ENCODE data around the gene MS4A5. TPM values are rescaled to one million over a fixed set of nuclear protein-coding genes. Genes with fewer than 3 reads are reported as not detected.

MS4A5 gene
- total RNA-seq, 1 experiment from 2014 or later = not detected

DNA sequence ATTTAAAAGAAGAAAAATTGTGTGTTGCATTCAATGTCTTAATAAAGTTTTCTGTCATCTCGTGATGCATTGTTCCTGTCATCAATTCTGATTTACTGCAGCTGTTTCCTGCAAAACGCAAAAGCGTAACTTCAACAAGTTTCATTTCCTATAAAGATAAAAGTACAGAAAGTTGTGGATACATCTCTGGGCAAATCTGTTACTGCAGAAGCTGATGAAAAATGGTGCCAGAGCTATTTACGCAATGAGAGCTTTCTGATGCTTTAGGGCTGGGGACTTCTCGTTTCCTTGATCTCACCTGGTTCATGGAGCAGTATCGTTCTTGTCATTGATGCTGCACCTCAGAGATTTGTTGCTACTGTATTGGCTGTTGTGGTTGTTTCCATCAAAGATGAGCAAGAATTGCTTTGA, 47.7 kb downstream of the MS4A5 start:
- DNase-seq (ENCODE audit: low spot score) (no peak), ATAC-seq (no peak)
- Mint-ChIP-seq H3K9me3 (no peaks in the 10 kb centered on the region), H3K4me3 (no peak overlapping the region), H3K27ac (no peak overlapping the region), H3K4me1 (no peaks in the 10 kb centered on the region), H3K36me3 (0 out of 2 replicates have a peak, but pooled peaks cover 3% of the 10 kb centered on the region), H3K27me3 (ENCODE audit: low read depth) (no peaks in the 10 kb centered on the region)
- TF ChIP-seq, protein P1, sequence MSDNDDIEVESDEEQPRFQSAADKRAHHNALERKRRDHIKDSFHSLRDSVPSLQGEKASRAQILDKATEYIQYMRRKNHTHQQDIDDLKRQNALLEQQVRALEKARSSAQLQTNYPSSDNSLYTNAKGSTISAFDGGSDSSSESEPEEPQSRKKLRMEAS (CRISPR knock-in tag; IDR thresholded peaks at IDR 0.05) = no peak
- TF ChIP-seq ESRRA (CRISPR knock-in tag; IDR thresholded peaks at IDR 0.05; ENCODE audit: borderline replicate concordance) = no peak
- no peak for TF ChIP-seq GABPB1 (CRISPR knock-in tag; IDR thresholded peaks at IDR 0.05)
- TF ChIP-seq ZNF317 (CRISPR knock-in tag; IDR thresholded peaks at IDR 0.05; ENCODE audit: borderline replicate concordance, low read depth) = no peak
- TF ChIP-seq CREM (CRISPR knock-in tag; IDR thresholded peaks at IDR 0.05) = no peak
- no peak for TF ChIP-seq ZNF138 (CRISPR knock-in tag; conservative IDR thresholded peaks at IDR 0.05)
- TF ChIP-seq, protein P2, sequence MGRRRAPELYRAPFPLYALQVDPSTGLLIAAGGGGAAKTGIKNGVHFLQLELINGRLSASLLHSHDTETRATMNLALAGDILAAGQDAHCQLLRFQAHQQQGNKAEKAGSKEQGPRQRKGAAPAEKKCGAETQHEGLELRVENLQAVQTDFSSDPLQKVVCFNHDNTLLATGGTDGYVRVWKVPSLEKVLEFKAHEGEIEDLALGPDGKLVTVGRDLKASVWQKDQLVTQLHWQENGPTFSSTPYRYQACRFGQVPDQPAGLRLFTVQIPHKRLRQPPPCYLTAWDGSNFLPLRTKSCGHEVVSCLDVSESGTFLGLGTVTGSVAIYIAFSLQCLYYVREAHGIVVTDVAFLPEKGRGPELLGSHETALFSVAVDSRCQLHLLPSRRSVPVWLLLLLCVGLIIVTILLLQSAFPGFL (CRISPR knock-in tag; IDR thresholded peaks at IDR 0.05; ENCODE audit: borderline replicate concordance) = no peak
- TF ChIP-seq, protein P3, sequence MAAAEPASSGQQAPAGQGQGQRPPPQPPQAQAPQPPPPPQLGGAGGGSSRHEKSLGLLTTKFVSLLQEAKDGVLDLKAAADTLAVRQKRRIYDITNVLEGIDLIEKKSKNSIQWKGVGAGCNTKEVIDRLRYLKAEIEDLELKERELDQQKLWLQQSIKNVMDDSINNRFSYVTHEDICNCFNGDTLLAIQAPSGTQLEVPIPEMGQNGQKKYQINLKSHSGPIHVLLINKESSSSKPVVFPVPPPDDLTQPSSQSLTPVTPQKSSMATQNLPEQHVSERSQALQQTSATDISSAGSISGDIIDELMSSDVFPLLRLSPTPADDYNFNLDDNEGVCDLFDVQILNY (CRISPR knock-in tag; IDR thresholded peaks at IDR 0.05) = no peak
- TF ChIP-seq, protein P4, sequence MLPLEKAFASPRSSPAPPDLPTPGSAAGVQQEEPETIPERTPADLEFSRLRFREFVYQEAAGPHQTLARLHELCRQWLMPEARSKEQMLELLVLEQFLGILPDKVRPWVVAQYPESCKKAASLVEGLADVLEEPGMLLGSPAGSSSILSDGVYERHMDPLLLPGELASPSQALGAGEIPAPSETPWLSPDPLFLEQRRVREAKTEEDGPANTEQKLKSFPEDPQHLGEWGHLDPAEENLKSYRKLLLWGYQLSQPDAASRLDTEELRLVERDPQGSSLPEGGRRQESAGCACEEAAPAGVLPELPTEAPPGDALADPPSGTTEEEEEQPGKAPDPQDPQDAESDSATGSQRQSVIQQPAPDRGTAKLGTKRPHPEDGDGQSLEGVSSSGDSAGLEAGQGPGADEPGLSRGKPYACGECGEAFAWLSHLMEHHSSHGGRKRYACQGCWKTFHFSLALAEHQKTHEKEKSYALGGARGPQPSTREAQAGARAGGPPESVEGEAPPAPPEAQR (CRISPR knock-in tag; IDR thresholded peaks at IDR 0.05) = no peak
- TF ChIP-seq RORB (CRISPR knock-in tag; IDR thresholded peaks at IDR 0.05) = no peak
- no peak for TF ChIP-seq NFYB (CRISPR knock-in tag; conservative IDR thresholded peaks at IDR 0.05; ENCODE audit: low read depth)
- no peak for TF ChIP-seq NR1H2 (CRISPR knock-in tag; IDR thresholded peaks at IDR 0.05)
- no peak for TF ChIP-seq ZNF232 (CRISPR knock-in tag; IDR thresholded peaks at IDR 0.05)
- TF ChIP-seq JAZF1 (CRISPR knock-in tag; IDR thresholded peaks at IDR 0.05) = no peak
- TF ChIP-seq SMAD4 (CRISPR knock-in tag; IDR thresholded peaks at IDR 0.05) = no peak
- no peak for TF ChIP-seq ZNF121 (CRISPR knock-in tag; IDR thresholded peaks at IDR 0.05)
- TF ChIP-seq PRRX2 (CRISPR knock-in tag; IDR thresholded peaks at IDR 0.05) = no peak
- TF ChIP-seq, protein P5, sequence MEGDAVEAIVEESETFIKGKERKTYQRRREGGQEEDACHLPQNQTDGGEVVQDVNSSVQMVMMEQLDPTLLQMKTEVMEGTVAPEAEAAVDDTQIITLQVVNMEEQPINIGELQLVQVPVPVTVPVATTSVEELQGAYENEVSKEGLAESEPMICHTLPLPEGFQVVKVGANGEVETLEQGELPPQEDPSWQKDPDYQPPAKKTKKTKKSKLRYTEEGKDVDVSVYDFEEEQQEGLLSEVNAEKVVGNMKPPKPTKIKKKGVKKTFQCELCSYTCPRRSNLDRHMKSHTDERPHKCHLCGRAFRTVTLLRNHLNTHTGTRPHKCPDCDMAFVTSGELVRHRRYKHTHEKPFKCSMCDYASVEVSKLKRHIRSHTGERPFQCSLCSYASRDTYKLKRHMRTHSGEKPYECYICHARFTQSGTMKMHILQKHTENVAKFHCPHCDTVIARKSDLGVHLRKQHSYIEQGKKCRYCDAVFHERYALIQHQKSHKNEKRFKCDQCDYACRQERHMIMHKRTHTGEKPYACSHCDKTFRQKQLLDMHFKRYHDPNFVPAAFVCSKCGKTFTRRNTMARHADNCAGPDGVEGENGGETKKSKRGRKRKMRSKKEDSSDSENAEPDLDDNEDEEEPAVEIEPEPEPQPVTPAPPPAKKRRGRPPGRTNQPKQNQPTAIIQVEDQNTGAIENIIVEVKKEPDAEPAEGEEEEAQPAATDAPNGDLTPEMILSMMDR (IDR thresholded peaks at IDR 0.05) = no peak
- no peak for TF ChIP-seq RELA (CRISPR knock-in tag; IDR thresholded peaks at IDR 0.05; ENCODE audit: borderline replicate concordance)
- TF ChIP-seq CBFB (CRISPR knock-in tag; IDR thresholded peaks at IDR 0.05; ENCODE audit: low read depth) = no peak
- ChIA-PET CTCF (no interaction called here), POLR2A (no interaction called here)

DNA sequence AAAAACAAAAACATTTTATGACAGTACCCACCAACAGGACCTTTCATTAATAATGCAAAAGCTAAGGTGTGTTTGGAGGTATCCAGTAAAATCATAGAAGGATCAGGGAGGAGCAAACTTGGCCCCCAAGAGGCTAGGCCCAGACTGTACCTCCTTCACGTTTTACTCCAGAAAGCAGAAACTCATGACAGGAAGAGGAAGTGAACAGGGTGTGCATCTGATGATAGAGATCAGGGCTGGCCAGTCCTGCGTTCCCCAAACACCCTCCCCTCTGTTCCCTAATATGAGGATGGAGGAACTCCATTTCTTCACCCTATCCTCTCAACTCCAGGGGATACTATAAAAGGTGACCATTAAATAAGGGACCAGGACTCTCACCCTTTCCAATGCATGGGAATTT, 53.0 kb downstream of the MS4A5 start:
- DNase-seq (ENCODE audit: low spot score) (no peak), ATAC-seq (no peak)
- Mint-ChIP-seq H3K4me1 (0 out of 2 replicates have a peak, but pooled peaks cover 3% of the 10 kb centered on the region), H3K27ac (no peak overlapping the region), H3K27me3 (ENCODE audit: low read depth) (no peaks in the 10 kb centered on the region), H3K9me3 (no peaks in the 10 kb centered on the region), H3K36me3 (no peaks in the 10 kb centered on the region), H3K4me3 (no peak overlapping the region)
- ChIA-PET CTCF (interaction anchor here (0.8 kb wide), 1 partner anchor 119 kb away, joined by 3 read pairs; no protein-coding TSS in a partner anchor), POLR2A (no interaction called here)
- TF ChIP-seq TCF7 (CRISPR knock-in tag; IDR thresholded peaks at IDR 0.05; ENCODE audit: low read depth) (no peak), EMX1 (CRISPR knock-in tag; IDR thresholded peaks at IDR 0.05) (no peak)
- TF ChIP-seq, protein P2 (CRISPR knock-in tag; IDR thresholded peaks at IDR 0.05; ENCODE audit: borderline replicate concordance) = no peak
- TF ChIP-seq, protein P6, sequence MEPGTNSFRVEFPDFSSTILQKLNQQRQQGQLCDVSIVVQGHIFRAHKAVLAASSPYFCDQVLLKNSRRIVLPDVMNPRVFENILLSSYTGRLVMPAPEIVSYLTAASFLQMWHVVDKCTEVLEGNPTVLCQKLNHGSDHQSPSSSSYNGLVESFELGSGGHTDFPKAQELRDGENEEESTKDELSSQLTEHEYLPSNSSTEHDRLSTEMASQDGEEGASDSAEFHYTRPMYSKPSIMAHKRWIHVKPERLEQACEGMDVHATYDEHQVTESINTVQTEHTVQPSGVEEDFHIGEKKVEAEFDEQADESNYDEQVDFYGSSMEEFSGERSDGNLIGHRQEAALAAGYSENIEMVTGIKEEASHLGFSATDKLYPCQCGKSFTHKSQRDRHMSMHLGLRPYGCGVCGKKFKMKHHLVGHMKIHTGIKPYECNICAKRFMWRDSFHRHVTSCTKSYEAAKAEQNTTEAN (CRISPR knock-in tag; IDR thresholded peaks at IDR 0.05) = no peak
- TF ChIP-seq, protein P7, sequence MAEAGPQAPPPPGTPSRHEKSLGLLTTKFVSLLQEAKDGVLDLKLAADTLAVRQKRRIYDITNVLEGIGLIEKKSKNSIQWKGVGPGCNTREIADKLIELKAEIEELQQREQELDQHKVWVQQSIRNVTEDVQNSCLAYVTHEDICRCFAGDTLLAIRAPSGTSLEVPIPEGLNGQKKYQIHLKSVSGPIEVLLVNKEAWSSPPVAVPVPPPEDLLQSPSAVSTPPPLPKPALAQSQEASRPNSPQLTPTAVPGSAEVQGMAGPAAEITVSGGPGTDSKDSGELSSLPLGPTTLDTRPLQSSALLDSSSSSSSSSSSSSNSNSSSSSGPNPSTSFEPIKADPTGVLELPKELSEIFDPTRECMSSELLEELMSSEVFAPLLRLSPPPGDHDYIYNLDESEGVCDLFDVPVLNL (CRISPR knock-in tag; IDR thresholded peaks at IDR 0.05; ENCODE audit: borderline replicate concordance, low read depth) = no peak
- TF ChIP-seq, protein P8, sequence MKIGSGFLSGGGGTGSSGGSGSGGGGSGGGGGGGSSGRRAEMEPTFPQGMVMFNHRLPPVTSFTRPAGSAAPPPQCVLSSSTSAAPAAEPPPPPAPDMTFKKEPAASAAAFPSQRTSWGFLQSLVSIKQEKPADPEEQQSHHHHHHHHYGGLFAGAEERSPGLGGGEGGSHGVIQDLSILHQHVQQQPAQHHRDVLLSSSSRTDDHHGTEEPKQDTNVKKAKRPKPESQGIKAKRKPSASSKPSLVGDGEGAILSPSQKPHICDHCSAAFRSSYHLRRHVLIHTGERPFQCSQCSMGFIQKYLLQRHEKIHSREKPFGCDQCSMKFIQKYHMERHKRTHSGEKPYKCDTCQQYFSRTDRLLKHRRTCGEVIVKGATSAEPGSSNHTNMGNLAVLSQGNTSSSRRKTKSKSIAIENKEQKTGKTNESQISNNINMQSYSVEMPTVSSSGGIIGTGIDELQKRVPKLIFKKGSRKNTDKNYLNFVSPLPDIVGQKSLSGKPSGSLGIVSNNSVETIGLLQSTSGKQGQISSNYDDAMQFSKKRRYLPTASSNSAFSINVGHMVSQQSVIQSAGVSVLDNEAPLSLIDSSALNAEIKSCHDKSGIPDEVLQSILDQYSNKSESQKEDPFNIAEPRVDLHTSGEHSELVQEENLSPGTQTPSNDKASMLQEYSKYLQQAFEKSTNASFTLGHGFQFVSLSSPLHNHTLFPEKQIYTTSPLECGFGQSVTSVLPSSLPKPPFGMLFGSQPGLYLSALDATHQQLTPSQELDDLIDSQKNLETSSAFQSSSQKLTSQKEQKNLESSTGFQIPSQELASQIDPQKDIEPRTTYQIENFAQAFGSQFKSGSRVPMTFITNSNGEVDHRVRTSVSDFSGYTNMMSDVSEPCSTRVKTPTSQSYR (CRISPR knock-in tag; IDR thresholded peaks at IDR 0.05) = no peak

Data from WTC11 (cell line).